HG03159 (cell line): ENCODE results near the gene MZB1.

Experiments
- ATAC-seq: cut with Tn5 transposase; IDR thresholded peaks from one replicate; pipeline ENCODE4 v1.9.1; 2021; ENCODE audit warnings: mild to moderate bottlenecking, moderate library complexity; ENCODE audit not compliant: unreplicated experiment

MZB1 gene

GRCh38 chr5:139389701-139390638 is at the start of gene MZB1:
MZB1 (minus strand) TSS chr5:139389913; CDS start chr5:139389856, 57 bp downstream.
- peak; percentile 39 for ATAC-seq

DNA sequence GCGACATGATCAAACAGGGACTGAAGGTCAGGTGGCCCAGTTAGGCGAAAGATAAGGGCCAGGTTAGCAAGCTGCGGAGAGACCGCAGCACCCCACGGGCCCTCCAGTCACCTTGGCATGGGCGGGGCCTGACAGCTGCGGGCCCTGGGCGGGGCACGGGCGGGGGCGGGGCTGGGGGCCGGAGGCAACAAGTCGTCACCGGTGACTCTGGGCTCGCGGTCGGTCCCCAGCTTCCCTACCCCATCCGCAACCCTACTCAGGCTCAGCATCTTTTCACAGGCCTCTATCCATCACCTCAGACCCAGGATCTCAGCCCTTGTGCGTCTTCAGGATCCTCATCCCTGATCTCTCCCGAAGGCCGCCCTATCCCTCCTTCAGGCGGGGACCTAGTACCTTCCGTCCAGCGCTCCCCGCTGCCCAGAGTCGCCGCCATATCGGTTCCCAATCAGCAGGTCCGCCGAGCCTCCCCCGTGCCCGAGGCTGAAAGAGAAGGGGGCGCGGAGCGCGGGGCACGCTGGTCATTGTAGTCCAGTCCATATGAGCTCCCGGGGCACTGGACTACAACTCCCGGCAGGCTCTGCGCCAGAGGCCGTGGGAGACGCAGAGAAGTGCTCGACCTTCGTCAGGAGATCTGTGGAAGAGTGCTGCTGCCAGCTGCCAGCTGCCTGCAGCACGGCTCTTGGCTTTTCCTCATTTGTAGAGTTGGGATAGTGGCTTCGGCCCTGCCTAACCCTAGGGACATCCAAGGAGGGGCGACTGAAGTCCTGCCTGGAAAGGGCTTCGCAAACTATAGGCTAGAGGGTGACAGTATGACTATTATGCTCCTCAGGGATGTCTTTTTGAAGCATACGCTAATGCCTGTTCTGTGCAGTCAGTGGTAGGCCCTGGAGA is 49.5 kb upstream of the MZB1 start, which contains the start of gene DNAJC18:
DNAJC18 (minus strand) TSS at position 513 of the 891 bp plus-strand sequence; CDS start at position 433, 80 bp downstream.
- peak; percentile 92 for ATAC-seq

DNA sequence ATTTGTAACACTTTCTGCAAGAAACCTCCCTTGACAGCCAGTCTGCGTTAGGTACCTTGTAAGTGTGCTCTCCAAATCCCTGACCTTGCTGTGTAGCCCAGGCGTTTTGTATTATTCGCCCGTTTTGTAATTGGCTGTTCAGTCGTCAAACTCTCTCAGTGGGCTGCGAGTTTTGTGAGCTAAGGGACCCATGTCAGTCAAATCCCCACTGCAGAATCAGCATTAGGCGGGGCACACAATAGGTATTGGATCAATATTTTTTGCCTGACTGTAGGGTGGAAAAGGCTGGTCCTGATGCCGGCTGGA is 48.9 kb upstream of the MZB1 start:
- no peak for ATAC-seq

- ATAC-seq: no peak
These were observed 46.0 kb upstream of the MZB1 start for GRCh38 chr5:139435676-139436075.

DNA sequence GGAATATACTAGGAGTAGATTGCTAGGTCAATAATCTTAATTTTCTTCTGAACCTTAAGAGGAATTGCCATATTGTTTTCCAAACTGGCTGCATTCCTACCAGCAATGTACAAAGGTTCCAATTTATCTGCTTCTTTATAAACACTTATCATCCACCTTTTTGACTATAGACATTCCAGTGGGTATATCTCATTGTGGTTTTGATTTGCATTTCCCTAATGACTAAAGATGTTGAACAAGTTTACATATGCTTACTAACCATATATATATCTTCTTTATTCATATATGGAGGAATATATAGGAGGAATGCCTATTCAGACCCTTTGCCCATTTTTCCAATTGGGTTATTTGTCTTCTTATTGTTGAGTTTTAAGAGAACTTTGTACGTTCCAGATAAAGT is 42.0 kb upstream of the MZB1 start:
- ATAC-seq: no peak

DNA sequence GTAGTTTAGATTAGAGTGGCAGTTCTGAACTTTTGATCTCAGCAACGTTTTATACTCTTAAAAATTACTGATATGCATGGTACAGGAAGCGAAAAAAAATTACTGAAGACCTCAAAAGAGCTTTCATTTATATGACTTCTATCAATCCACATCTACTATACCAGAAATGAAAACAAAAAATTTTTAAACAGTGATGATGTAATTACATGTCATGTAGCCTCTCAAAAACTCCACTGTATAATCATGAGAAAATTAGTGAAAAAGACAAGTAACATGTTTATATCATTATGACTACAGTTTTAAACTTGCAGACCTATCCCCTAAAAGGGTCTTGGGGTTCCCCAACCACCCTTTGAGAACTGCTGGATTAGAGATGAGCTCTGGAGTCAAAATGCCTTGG is 40.3 kb upstream of the MZB1 start:
- no peak for ATAC-seq

- ATAC-seq: no peak
These were observed 36.6 kb upstream of the MZB1 start for GRCh38 chr5:139426203-139426885.

GRCh38 chr5:139425497-139425896 is 35.8 kb upstream of the MZB1 start:
- no peak for ATAC-seq

DNA sequence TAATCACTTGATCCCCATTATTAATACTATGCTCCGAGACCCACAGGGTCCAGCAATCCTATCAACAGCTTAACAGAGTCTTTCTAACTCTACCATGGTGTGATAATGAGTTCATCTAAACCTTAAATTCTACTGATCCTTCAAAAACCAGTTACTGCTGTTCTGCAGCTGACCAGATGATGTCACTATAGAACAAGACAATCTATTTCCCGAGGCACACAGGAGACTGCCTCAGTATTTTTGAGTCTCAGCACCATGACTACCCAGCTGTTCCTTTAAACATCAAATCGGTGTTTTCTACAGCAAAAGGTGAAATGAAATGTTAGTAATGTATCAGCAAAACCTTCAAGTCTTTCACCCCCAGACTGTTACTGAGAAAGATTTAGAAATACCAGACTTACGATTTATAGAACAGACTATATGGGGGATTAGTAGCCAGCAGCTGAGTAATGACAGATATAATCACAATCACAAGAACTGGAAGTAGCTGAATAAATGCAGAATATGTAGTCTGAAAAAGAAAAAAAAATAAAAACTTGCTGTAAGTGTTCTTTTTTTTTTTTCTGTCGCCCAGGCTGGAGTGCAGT is 32.7 kb upstream of the MZB1 start:
- no peak for ATAC-seq

GRCh38 chr5:139419226-139420192 is 29.8 kb upstream of the MZB1 start:
- ATAC-seq: no peak

DNA sequence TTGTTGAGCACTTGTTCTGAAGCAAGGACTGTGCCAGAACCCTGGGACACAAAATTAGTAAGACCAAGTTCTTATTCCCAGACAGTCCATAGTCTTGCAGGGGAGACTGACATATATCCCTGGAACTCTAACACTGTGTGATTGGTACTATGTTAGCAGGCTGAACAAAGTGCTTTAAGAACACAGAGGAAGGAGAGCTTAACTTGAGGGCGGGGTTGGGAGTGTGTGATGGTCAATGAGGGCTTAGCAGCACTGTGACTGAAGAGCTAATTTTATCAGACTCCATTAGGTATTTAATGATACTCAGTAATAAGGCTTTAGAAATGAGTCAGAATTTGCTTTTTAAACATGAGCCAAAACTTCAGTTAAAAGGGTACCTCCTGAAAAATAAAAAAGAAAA is 29.1 kb upstream of the MZB1 start:
- ATAC-seq: no peak

DNA sequence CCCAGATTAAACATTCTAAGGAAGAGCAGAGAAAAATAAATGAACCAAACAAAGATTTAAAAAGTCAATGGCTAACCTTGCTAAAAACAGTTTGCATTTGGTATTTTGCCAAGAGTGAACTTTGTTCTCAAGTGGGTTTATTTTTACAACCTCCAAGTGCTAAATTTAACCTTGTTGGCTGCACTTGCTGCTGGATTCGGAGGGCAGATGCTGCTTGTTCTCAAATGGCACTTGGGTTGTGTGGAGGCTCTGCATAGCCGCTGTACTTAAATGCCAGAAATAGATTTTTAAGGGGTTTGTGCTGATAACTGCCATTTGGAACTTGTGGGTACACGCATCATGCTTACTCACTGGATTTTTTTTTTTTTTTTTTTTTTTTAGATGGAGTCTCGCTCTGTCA is 27.5 kb upstream of the MZB1 start:
- no peak for ATAC-seq

- ATAC-seq: no peak
These were observed 26.9 kb upstream of the MZB1 start for GRCh38 chr5:139416651-139417050.

GRCh38 chr5:139415869-139416268 is 26.2 kb upstream of the MZB1 start:
- no peak for ATAC-seq

DNA sequence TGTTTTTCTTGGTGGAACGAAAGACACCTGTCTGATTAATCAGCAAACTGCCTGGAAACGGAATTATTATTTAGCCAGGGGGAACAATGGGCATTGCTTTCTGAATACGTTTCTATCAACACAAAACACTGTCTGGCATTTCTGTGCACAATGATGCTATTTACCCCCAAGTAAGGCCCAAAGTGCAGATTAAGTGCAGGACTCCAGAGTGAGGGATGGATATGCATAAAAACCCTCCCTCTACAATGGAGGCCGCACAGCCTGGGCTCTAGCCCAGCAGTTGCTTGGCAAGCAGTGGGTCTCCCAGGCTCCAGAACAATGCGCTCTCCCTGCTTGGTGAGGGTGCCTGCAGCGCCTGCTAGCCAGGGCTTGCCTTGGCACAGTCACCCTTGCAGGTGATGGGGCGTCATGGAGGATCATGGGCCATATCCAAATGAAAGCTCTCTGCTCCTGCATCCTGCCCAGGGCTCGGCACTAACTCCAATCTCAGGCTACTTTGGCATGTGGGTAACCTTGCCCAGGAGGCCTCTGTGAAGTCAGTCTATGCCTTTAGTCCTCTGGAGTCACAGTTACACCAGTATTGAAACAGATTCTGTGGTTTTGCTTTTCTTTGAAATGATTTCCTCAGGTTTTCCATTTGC is 25.6 kb upstream of the MZB1 start:
- no peak for ATAC-seq

DNA sequence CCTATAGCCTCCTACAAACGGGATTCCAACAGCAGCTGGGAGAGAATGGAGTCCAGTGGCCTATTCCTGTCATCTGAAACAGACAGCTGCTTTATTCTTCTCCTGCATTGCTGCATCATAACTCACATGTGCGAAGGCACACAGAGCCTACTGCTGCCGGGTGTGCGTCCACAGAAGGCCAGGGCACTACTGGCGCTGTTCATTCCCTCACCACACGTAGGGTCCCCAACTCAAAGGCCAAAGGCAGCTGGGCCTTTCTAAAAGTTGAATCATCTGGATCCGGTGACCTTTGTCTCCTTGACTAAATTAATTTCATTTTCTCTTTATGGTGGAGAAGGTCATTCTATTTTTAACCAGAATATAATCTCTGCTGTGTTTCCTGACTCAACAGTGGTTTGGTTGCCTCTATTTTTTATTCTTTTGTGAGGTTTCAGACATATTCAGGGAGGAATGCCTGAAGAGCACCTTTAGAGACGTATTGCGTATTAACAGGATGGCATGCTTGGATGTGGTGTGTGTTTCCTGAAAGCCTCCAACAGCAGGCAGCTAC is 24.9 kb upstream of the MZB1 start:
- no peak for ATAC-seq

GRCh38 chr5:139413963-139414362 is 24.2 kb upstream of the MZB1 start:
- ATAC-seq: no peak

GRCh38 chr5:139413153-139413552 is 23.4 kb upstream of the MZB1 start:
- no peak for ATAC-seq
